Activated CD4-positive, alpha-beta T cell treated with anti-CD3 and anti-CD28 coated beads, Interleukin-2, amount 50 U/mL, for 4 hours (primary cell): Measurements from ENCODE around the gene CHTF8.

ENCODE experiments used
- DNase-seq, 2 experiments: peaks; one replicate each; pipeline ENCODE4 v3.0.0-alpha.2; 2020

Gene CHTF8

DNA sequence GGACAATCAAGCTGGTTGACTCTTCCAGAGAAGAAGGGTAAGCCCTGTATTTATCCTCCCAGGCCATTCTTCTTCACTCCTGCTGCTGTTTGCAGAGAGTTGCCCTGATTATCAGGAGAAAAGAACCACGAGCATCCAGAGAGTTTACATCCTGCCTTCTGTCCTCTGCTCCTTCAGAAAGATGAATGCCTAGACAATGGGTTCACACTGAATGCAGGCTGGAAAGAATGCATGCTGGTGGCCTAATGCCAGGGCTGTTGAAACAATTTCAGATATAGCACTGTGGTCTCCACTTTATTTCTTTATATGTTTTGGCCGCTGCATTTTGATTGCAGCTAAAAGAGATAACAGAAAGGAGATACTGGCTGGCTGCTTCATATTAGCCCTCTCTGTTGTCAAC lies 48.1 kb downstream of the CHTF8 start:
- no peak for DNase-seq

DNA sequence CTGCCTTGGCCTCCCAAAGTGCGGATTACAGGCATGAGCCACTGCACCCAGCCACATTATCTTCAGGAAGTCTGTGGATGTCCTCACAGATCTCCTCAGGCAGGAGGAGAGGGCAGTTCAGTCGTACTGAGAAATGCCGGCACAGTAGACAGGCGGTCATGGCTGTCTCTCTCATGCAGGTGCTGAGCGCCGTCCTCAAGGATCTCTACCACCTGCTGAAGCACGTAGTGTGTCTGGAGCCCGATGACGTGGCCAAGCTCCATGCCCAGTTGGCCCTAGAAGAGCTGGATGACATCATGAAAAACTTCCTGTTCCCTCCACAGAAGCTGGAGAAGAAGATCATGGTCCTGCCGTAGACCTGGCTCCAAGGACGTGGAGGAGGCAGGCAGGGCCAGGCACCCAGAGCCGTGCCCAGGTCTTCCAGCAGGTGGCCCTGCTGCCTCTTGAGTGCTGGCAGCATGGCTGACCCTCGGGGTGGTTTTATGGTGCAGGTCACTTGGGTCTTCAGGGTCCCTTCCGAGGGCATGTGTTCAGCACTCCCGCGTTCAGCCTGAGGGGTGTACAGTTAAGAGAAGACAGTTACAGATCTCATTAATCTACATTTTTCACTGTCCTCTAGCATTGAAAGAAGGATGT lies 49.0 kb downstream of the CHTF8 start:
- no peak for DNase-seq

DNA sequence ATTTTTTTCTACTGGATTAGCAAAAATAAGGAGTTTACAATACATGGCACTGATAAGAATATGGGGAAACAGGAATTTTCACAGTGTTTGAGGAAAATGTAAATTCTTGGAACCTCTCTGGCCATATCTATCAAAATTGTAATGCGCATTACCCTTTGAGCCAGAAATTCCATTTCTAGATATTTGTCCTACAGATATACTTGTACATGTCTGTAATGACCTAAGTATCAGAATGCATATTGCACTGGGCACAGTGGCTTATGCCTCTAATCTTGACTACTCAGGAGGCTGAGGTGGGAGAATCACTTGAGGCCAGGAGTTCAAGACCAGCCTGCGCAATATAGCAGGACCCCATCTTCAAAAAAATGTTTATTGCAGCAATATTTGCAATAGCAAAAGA lies 52.7 kb downstream of the CHTF8 start:
- DNase-seq, result no peak

DNA sequence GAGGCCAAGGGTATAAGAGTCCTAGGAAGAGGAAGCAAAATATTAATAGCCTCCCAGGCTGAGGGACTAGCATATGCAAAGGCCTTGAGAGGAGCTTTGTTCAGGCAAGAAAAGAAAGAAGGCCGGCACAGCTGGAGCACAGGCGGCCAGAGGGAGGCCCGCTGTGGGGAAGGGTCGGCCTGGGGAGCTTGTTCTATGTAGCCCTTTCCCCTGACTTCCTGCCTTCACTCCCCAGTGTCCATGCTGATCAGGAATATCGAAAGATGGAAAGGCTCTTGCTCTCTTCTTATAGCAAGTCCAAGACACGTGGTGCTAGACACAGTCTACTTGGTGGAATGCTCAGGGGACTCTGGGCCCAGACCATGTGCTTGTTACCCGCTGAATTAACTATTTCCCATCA lies 54.3 kb downstream of the CHTF8 start:
- no peak for DNase-seq

- DNase-seq, result no peak
Observed at GRCh38 chr16:69077251-69077650, 55.1 kb downstream of the CHTF8 start.

DNA sequence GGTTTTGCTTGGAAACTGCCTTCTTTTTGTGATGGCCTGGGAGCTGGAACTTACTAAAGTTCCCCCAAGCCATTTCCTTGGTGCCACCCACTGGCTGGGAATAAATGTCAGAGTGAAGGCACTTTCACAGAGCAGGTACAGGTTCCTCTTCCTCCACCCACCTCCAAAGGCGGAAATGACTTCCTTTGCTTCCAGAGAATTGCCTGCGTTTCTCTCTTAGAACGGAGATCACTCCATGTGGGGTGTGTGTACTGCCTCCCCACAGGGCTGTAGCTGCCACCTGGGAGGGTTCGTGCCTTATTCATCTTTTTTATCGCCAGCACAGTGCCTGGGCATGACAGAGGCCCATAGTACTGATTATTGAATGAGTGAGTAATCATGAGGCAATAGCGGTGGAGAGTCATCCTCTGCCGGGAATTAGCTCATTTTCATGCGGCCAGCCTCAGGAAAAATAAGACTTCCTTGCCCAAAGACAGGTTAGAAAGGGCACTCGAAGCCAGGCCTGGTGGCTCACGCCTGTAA lies 59.1 kb downstream of the CHTF8 start:
- DNase-seq, result no peak

GRCh38 chr16:69072640-69072974 lies 59.8 kb downstream of the CHTF8 start:
- no peak for DNase-seq

GRCh38 chr16:69071036-69071435 lies 61.4 kb downstream of the CHTF8 start:
- DNase-seq, result no peak

DNA sequence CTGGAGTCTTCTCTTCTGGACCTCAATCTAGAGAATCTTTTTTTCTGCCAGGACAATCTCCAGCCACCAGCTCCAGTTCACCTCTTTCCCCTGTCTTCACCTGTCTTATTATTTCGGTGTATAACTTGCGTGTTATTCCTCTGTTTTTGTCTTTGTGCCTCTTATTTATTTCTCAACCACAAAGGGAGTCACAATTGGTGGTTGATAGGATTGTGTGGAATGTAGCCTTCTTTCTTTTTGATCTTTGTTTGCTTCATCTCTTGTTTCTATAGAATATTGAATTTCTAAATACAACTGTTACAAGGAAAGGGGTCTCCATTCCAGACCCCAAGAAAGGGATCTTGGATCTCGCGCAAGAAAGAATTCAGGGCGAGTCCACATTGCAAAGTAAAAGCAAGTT lies 62.9 kb downstream of the CHTF8 start:
- DNase-seq, result no peak
